Vagina (tissue), 2 donors: Measurements from ENCODE around the gene NOXA1.

Experiments
- CTCF ChIP-seq, 3 experiments: fragments of 450-650 bp in 2 of 3; fragments of 200-600 bp in 1 of 3; sonication (generic) in 1 of 3; IDR thresholded peaks; one replicate each; pipeline ENCODE4 v1.5.1; 2017 to 2019; ENCODE audit warnings: antibody characterized with exemption in 3 of 3, mild to moderate bottlenecking in 2 of 3, moderate library complexity in 2 of 3
- POLR2A ChIP-seq, 2 donors: fragments of 450-650 bp; IDR thresholded peaks; one replicate each; pipeline ENCODE4 v1.6.1; 2017; ENCODE audit warnings: antibody characterized with exemption in 2 of 2, mild to moderate bottlenecking in 2 of 2, moderate library complexity in 2 of 2

GRCh38 chr9:137452761-137453642 lies 29.8 kb downstream of the NOXA1 start:
- TF ChIP-seq CTCF (IDR thresholded peaks at IDR 0.05): no peak
- TF ChIP-seq POLR2A (IDR thresholded peaks at IDR 0.05): no peak
